MCF 10A (cell line): ENCODE data around the gene ERCC8. TPM values are rescaled to one million over a fixed set of nuclear protein-coding genes. Genes with fewer than 3 reads are reported as not detected.

ENCODE experiments used
- total RNA-seq: library from RNA; stranded (reverse); gene quantifications from 2 replicates; pipeline ENCODE4 v1.2.3, GENCODE V29; 2022

Gene ERCC8
- total RNA-seq, 1 experiment from 2014 or later: 17.2 TPM

Other genes with a start within 250 kb of the ERCC8 start
- gene DEPDC1B, start 244.9 kb downstream of the ERCC8 start, total RNA-seq: 6.0 and 11.3 TPM in 2 replicates
- gene ELOVL7, start 100.8 kb downstream of the ERCC8 start, total RNA-seq: 10.3 and 14.3 TPM in 2 replicates
- gene NDUFAF2, start 135 bp upstream of the ERCC8 start, total RNA-seq: 120 and 141 TPM in 2 replicates
- 92.5 and 95.8 TPM in 2 replicates for gene SMIM15, start 217.4 kb upstream of the ERCC8 start, total RNA-seq